NCI-H2081 treated with DMSO at 0.1 percent for 48 hours (cell line): ENCODE data around the gene TARBP1.
"Not testable (repeated sequence)": the region's sequence is repeated elsewhere in the genome, so short reads cannot be mapped to it uniquely, and the experiment has no call there.

Experiments used
- DNase-seq: peaks from one replicate; lab custom pipeline; 2025; lab: John Stamatoyannopoulos, UW

Gene TARBP1

GRCh38 chr1:234395297-234395696, 83.7 kb downstream of the TARBP1 start:
- no peak for DNase-seq

- no peak for DNase-seq
Observed at GRCh38 chr1:234393190-234393589, 85.8 kb downstream of the TARBP1 start.

GRCh38 chr1:234388094-234388493, 90.9 kb downstream of the TARBP1 start:
- DNase-seq: no peak

GRCh38 chr1:234386122-234386521, 92.9 kb downstream of the TARBP1 start:
- DNase-seq: no peak

GRCh38 chr1:234381699-234382555, 97.1 kb downstream of the TARBP1 start:
- no peak for DNase-seq

GRCh38 chr1:234379591-234380109, 99.3 kb downstream of the TARBP1 start:
- DNase-seq: not testable (repeated sequence)

GRCh38 chr1:234375672-234376071, 103.3 kb downstream of the TARBP1 start:
- DNase-seq: no peak

- no peak for DNase-seq
Observed at GRCh38 chr1:234373959-234374254, 105.1 kb downstream of the TARBP1 start.

GRCh38 chr1:234373064-234373958, 105.7 kb downstream of the TARBP1 start, which contains the start of gene COA6:
Gene COA6, plus strand, starts transcription at chr1:234373456. Its CDS starts 11 bp downstream, at chr1:234373467.
- DNase-seq: peak; percentile 79

GRCh38 chr1:234372011-234372757, 106.8 kb downstream of the TARBP1 start:
- no peak for DNase-seq

GRCh38 chr1:234371414-234371813, 107.6 kb downstream of the TARBP1 start:
- DNase-seq: no peak

- no peak for DNase-seq
Observed at GRCh38 chr1:234369784-234370183, 109.2 kb downstream of the TARBP1 start.

- no peak for DNase-seq
Observed at GRCh38 chr1:234369033-234369430, 109.9 kb downstream of the TARBP1 start.

- no peak for DNase-seq
Observed at GRCh38 chr1:234368320-234369032, 110.5 kb downstream of the TARBP1 start.

GRCh38 chr1:234362558-234362957, 116.4 kb downstream of the TARBP1 start:
- DNase-seq: no peak

GRCh38 chr1:234361102-234361603, 117.8 kb downstream of the TARBP1 start:
- no peak for DNase-seq

- DNase-seq: no peak
Observed at GRCh38 chr1:234357831-234358230, 121.1 kb downstream of the TARBP1 start.

GRCh38 chr1:234356615-234357269, 122.2 kb downstream of the TARBP1 start:
- DNase-seq: peak; percentile 57

GRCh38 chr1:234355782-234356510, 123.0 kb downstream of the TARBP1 start:
- no peak for DNase-seq

- DNase-seq: no peak
Observed at GRCh38 chr1:234348964-234349363, 130.0 kb downstream of the TARBP1 start.
